Coronary artery (tissue), 2 donors: Measurements from ENCODE around the gene PSMD13.

Source experiments
- DNase-seq: peaks from one replicate; pipeline ENCODE4 v3.0.0-alpha.2; 2017; ENCODE audit warnings: low spot score
- H3K27ac ChIP-seq, 2 donors: fragments of 200-600 bp; sonication (generic); one replicate each; pipeline ENCODE4 v1.5.1; 2016 to 2019
- H3K4me3 ChIP-seq: fragments of 200-600 bp; sonication (generic); 2 replicates; pipeline ENCODE4 v1.5.1; 2016; ENCODE audit warnings: mild to moderate bottlenecking, moderate library complexity
- TF ChIP-seq, protein P1 (sequence below): fragments of 200-600 bp; sonication (generic); IDR thresholded peaks from one replicate; pipeline ENCODE4 v1.5.1; 2019; ENCODE audit warnings: antibody characterized with exemption

Gene PSMD13

GRCh38 chr11:272195-272930 is 35.6 kb downstream of the PSMD13 start:
- no peak overlapping the region for H3K27ac ChIP-seq
- TF ChIP-seq, protein P1, sequence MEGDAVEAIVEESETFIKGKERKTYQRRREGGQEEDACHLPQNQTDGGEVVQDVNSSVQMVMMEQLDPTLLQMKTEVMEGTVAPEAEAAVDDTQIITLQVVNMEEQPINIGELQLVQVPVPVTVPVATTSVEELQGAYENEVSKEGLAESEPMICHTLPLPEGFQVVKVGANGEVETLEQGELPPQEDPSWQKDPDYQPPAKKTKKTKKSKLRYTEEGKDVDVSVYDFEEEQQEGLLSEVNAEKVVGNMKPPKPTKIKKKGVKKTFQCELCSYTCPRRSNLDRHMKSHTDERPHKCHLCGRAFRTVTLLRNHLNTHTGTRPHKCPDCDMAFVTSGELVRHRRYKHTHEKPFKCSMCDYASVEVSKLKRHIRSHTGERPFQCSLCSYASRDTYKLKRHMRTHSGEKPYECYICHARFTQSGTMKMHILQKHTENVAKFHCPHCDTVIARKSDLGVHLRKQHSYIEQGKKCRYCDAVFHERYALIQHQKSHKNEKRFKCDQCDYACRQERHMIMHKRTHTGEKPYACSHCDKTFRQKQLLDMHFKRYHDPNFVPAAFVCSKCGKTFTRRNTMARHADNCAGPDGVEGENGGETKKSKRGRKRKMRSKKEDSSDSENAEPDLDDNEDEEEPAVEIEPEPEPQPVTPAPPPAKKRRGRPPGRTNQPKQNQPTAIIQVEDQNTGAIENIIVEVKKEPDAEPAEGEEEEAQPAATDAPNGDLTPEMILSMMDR: no peak
- no peak overlapping the region for H3K4me3 ChIP-seq
- DNase-seq: no peak

DNA sequence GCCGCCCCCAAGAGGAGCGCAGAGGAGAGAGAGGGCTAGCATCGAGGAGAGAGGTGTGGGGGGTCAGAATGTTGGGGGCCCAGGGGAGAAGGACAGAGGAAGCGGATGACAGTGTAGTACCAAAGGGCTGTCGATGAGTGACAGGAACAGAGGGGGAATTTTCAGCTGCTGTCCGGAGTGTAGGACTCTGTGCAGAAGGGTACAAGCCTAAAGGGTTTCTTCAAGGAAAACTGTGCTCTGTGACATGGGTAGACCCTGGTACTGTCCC is 36.1 kb downstream of the PSMD13 start:
- no peak for DNase-seq
- TF ChIP-seq, protein P1: no peak
- Histone ChIP-seq H3K27ac (no peak overlapping the region), H3K4me3 (no peak overlapping the region)

DNA sequence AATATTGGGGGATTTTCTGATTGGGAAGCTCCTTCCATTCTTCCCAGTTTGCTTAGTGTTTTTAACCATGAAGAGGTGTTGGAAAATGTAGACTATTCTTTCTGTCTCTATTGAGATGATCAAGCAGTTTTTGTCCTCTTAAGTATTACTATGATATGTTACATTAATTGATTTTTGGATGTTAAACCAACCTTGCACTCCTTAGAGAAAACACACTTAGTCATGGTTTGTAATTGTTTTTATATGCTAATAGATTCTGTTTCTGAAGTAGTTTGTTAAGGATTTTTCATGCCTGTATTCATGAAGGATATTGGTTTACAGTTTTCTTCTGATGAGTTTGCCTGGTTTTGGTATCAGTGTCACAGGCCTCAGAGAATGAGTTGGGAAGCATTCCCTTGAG is 39.4 kb downstream of the PSMD13 start:
- Histone ChIP-seq H3K27ac (no peak overlapping the region), H3K4me3 (no peak overlapping the region)
- TF ChIP-seq, protein P1: no peak
- no peak for DNase-seq

- TF ChIP-seq, protein P1: no peak
- DNase-seq: no peak
- no peak within 1 kb of the TSS for H3K27ac ChIP-seq
- H3K4me3 ChIP-seq: peak within 1 kb of the TSS; percentile 67
These were observed 41.5 kb downstream of the PSMD13 start, which contains the start of gene NLRP6 for GRCh38 chr11:278001-278951. Gene NLRP6 (plus strand): TSS chr11:278407. CDS start chr11:278570, 163 bp downstream.

- TF ChIP-seq, protein P1: no peak
- peak overlapping the region; percentile 67 for H3K4me3 ChIP-seq
- no peak for DNase-seq
- H3K27ac ChIP-seq: no peak overlapping the region
These were observed 42.5 kb downstream of the PSMD13 start for GRCh38 chr11:279040-279965.

GRCh38 chr11:279966-280705 is 43.4 kb downstream of the PSMD13 start:
- DNase-seq: no peak
- H3K4me3 ChIP-seq: peak overlapping the region; percentile 67
- TF ChIP-seq, protein P1: no peak
- H3K27ac ChIP-seq: no peak overlapping the region
